GM21390 (cell line): ENCODE measurements around the gene GOLGA8H.
"Not testable (repeated sequence)": the region's sequence is repeated elsewhere in the genome, so short reads cannot be mapped to it uniquely, and the experiment has no call there.

Experiments
- ATAC-seq: cut with Tn5 transposase; IDR thresholded peaks from one replicate; pipeline ENCODE4 v1.9.1; 2021; ENCODE audit not compliant: unreplicated experiment

The GOLGA8H gene, protein sequence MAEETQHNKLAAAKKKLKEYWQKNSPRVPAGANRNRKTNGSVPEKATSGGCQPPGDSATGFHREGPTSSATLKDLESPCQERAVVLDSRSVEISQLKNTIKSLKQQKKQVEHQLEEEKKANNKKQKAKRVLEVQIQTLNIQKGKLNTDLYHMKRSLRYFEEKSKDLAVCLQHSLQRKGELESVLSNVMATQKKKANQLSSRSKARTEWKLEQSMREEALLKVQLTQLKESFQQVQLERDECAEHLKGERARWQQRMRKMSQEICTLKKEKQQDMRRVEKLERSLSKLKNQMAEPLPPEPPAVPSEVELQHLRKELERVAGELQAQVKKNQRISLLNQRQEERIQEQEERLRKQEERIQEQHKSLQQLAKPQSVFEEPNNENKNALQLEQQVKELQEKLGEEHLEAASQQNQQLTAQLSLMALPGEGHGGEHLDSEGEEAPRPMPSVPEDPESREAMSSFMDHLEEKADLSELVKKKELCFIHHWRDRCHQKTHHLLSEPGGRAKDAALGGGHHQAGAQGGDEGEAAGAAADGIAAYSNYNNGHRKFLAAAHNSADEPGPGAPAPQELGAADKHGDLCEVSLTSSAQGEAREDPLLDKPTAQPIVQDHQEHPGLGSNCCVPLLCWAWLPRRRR

DNA sequence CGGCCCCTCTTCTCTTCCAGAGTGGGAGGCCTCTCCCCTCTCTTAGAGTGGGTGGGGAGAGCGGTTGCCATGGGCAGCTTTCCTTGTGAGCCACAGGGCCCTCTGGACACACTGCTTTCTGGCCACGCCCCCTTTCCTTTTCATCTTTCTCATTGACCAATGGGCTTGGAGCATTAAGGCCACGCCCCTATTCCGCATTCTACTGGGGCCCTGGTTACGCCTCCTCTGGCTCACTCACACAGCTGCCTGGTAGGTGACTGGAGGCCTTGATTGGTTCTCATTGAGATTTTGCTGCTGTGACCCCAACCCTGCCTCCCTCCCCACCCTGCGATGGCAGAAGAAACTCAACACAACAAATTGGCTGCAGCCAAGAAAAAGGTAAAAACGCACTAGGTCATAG lies at the start of gene GOLGA8H:
Gene GOLGA8H, plus strand, starts transcription at position 233 of the 400 bp plus-strand sequence. Its CDS starts 98 bp downstream, at position 331.
- not testable (repeated sequence) for ATAC-seq

DNA sequence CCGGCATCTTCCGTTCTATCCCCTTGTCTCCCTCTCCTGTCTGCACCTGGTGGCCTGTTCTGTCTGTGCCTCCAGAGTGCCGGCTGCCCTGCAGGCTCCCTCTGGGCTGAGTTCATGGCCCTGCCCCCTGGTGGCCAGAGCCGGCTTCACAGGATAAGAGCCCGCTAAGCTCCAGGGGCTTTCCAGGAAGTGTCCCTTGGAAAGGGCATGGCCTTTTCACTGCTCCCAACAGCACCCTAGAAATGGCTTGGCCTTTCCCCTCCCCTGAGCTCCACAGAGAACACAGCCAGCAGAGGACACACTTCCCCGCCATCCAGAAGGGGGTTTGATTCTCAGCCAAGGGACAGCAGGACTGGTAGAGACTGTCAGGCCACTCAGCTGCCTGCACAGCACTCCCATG lies 36.9 kb upstream of the GOLGA8H start:
- ATAC-seq: not testable (repeated sequence)

DNA sequence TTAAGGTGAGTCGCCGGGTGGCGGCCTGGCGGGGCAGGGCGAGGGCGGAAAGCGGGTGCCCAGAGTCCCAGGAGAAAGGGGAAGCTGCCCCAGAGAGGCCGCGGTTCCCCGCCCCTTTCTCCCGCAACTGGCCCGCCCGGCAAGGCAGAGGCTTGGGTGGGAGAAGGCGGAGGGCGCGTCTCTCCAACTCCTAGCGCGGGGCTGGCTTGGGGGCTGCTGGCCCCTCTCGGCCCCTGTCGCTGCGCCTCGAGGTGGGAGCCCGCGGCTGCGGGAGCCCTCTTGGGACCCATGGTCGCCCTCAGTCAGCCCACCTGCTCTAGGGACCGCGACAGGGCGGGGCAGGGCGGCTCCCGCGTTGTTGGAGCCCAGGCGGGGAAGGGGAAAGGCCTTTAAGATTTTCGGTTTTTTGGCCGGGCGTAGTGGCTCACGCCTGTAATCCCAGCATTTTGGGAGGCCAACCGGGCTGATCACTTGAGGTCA lies 30.8 kb upstream of the GOLGA8H start:
- ATAC-seq: not testable (repeated sequence)

DNA sequence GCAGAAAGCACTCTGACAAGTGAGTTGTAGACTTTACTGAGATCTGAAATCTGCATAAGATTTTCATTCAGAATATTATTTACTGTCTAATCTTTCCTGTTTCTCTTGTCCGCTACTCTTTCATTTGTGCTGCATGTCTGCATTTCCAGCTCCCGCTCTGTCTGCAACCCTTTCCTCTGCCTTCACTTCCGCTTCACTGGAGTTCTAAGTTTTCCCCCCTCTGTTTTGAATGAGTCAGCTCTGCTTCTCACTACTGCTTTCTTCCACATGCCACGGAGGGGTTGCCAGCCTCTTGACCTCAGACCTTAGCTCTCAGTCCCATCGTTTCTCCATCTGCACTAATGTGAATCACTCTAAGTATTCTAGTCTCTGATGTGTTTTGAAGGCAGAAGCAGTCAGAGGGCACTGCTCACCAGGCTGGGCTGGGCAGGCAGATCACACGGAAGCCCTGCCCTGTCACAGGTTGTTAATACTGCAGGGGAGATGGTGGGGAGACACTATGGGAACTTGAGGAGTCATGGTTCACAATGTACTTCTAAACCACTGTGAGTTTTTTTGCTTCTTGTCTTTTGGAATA lies 24.3 kb upstream of the GOLGA8H start:
- not testable (repeated sequence) for ATAC-seq

DNA sequence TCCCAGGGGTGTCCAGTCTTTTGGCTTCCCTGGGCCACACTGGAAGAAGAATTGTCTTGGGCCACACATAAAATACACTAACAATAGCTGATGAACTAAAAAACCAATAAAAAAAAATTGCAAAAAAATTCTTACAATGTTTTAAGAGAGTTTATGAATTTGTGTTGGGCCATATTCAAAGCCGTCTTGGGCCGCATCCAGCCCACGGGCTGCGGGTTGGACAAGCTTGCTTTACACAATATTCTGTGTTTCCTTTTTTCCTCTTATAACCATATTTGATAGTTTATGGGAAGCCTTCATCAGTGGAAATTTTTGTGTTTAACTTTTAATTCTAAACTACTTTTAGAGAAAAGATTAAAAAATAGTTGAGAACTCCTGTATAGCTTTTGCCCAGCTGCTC lies 23.1 kb upstream of the GOLGA8H start:
- ATAC-seq: not testable (repeated sequence)

DNA sequence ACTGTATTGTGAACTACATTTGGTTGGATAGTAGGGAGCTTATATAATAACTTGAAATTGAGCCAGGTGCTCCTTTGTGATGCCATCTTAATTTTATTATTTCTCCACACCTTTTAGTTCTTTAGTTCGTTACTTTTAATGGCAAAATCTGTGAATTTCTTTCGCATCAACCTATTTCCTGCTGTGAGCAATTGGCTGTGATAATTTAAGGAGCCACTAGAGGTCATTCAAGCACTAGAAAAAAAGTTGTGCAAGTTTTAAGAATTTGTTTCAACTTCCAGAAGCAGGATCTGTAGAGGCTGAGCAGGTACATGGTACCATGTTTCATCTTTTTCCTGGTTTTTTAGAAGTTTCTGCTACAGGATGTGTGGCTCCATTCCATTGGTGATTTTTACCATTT lies 4.9 kb upstream of the GOLGA8H start:
- not testable (repeated sequence) for ATAC-seq

DNA sequence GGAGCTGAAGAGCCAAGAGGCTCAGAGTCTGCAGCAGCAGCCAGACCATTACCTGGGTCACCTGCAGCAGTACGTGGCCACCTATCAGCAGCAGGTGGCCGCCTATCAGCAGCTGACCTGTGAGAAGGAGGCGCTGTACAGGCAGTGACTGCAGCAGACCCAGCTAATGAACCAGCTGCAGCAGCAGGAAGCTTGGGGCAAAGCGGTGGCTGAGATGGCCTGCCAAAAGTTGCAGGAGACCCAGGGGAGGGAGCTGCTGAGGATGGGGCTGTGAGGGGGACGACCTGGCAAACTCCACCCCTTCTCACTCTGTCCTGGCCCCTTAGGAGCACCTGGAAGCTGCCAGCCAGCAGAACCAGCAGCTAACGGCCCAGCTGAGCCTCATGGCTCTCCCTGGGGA lies 8.4 kb downstream of the GOLGA8H start:
- not testable (repeated sequence) for ATAC-seq

DNA sequence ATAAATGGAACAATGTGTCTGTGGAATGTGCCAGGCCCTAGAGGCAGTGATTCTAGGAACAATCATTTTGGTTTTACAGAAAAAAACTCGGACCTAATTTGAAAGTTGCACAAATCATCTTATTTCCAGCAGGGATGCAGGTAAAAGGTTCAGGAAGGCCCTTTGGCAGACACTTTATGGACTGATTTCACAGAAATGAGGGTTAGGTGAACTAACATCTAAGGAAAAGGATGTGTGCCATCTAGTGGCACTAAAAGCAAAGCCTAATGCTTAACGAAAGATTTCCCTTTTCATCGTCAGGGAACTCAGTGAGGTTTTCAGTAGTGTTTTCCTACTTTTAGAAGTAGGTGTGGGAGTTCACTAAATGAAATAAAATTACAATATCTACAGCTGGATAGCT lies 17.5 kb downstream of the GOLGA8H start:
- ATAC-seq: not testable (repeated sequence)

DNA sequence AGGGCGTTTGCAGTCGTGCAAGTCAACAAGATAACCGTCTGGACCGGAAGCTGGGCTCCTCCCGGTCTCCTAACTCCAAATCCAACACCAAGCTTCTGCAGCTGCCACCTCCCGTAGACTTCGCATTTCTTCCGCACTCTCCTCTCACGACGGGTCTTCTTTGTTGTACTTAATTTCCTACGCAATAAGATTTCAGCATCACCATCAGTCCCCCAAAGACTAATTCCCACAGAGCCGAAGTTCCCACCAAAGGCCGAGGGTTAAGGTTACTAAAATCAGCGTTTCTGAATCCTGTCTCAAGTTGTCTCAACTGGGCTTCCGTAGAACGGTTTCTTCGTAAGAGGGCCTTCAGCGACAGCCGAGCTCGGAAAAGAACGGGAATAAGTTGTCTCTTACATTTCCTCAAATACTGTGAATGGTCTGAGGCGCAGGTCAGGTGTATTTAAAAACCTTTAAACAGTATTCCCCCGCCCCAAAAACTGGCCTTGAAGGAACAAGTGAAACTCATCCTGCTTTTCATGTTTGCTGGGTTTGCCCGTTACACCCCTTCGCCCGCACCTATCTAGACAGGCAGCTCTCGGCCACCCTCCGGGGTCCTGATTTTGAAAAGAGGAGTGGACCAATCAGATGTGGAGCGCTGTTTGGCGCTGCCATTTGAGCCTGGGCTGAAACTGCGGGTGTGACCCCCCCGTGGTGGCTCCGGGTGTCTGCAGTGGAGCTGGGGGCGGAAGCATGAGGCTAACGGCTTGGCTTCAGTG lies 21.8 kb downstream of the GOLGA8H start, which contains the start of gene ARHGAP11B:
Gene ARHGAP11B, plus strand, starts transcription at position 693 of the 758 bp plus-strand sequence.
- ATAC-seq: peak; percentile 88

DNA sequence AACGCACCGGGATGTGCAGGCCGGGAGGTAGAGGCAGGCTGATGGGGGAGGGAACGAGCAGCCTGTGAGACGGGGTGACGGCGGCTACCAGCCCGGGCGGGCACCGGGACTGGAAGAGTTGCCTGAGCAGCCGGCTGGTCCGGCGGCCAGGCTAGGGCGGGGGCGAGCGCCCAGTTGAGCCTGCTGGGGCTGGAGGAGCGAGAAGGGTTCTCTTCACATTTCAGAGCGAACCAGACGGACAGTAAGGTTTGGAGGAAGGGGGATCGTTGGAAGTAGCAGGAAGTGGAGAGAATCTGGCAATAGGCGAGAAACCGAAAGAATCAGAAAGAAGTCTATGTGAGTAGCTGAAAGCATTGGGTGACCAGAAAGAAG lies 22.4 kb downstream of the GOLGA8H start:
- ATAC-seq: peak; percentile 32

DNA sequence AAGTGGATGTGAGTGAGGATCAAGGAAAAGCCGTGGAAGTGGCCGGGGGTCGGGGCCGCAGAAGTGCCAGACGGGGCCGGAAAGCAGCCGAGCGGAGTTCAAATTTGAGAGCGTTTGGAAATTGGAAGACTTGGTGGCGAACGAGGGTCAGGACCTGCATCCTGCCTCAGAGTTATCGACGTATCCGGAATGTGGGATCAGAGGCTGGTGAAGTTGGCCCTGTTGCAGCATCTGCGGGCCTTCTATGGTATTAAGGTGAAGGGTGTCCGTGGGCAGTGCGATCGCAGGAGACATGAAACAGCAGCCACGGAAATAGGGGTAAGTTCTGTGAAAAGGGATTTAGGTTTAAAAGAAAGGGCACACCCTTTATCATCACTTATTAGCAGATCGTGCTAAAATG lies 22.8 kb downstream of the GOLGA8H start:
- ATAC-seq: not testable (repeated sequence)

DNA sequence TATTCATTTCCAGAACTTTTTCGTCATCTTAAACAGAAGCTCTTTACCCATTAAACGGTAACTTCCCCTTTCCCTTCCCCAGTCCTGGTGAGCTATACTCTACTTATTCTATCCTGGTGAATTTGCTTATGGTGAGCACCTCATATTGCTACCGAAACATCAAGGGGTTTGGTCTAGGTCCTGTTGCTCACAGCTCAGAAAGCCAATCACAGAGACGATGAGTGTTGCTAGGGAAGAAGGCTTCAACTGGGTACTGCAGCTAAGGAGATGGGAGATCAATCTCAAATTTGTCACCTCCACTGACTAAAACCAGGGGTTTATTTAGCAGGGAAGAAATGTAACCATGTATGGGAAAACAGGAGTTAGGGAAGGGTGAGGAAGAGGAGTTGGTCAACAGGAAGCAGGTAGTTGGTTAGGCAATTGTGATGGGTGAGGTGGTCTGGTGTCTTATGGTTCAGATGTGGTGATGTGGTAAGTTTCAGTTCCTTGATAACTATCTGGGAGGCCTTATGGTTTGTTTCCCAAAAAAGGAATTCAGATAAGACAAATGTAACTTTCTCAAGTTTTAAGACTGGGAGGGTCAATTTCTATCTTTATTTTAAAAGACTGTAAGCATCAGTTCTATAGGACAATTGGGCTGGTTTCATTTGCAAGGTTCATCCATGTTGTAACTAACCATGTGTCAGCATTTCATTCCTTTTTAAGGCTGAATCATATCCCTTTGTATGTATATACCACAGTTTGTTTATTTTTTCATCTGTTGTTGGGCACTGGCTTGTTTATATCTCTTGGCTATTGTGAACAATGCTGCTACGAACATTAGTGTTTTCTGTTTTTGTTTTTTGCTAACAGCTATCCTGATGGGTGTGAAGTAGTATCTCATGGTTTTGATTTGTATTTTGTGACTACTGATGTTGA lies 46.4 kb downstream of the GOLGA8H start:
- peak; percentile 94 for ATAC-seq

DNA sequence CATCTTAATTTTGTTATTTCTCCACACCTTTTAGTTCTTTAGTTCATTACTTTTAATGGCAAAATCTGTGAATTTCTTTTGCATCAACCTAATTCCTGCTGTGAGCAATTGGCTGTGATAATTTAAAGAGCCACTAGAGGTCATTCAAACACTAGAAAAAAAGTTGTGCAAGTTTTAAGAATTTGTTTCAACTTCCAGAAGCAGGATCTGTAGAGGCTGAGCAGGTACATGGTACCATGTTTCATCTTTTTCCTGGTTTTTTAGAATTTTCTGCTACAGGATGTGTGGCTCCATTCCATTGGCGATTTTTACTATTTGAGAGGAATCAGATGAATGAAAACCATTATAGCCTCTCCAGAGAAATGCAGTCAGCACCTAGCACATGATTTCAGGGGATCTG lies 57.3 kb downstream of the GOLGA8H start:
- not testable (repeated sequence) for ATAC-seq
